Measurements from ENCODE around the gene FLAD1. TPM values are rescaled to one million over a fixed set of nuclear protein-coding genes. Genes with fewer than 3 reads are reported as not detected.

Gene FLAD1
- total RNA-seq, 1 experiment from 2014 or later: 88.3 TPM

GRCh38 chr1:154957091-154957657 lies 26.0 kb upstream of the FLAD1 start (continued):
- TF ChIP-seq IRF1 (CRISPR knock-in tag; IDR thresholded peaks at IDR 0.05) (no peak), FOXP4 (CRISPR knock-in tag; IDR thresholded peaks at IDR 0.05) (no peak), ZNF416 (CRISPR knock-in tag; IDR thresholded peaks at IDR 0.05) (no peak), ZNF263 (CRISPR knock-in tag; IDR thresholded peaks at IDR 0.05; ENCODE audit: low read depth) (no peak), NR2C2 (CRISPR knock-in tag; IDR thresholded peaks at IDR 0.05) (no peak), RELA (CRISPR knock-in tag; IDR thresholded peaks at IDR 0.05; ENCODE audit: borderline replicate concordance) (no peak), CBFB (CRISPR knock-in tag; IDR thresholded peaks at IDR 0.05; ENCODE audit: low read depth) (no peak), ARID4B (CRISPR knock-in tag; IDR thresholded peaks at IDR 0.05; ENCODE audit: borderline replicate concordance) (no peak), ZNF232 (CRISPR knock-in tag; IDR thresholded peaks at IDR 0.05) (no peak), HMGA2 (CRISPR knock-in tag; IDR thresholded peaks at IDR 0.05) (no peak), MYBL2 (CRISPR knock-in tag; IDR thresholded peaks at IDR 0.05) (no peak), CREM (CRISPR knock-in tag; IDR thresholded peaks at IDR 0.05) (no peak), NFE2L1 (CRISPR knock-in tag; IDR thresholded peaks at IDR 0.05) (no peak)
- TF ChIP-seq, protein P1, sequence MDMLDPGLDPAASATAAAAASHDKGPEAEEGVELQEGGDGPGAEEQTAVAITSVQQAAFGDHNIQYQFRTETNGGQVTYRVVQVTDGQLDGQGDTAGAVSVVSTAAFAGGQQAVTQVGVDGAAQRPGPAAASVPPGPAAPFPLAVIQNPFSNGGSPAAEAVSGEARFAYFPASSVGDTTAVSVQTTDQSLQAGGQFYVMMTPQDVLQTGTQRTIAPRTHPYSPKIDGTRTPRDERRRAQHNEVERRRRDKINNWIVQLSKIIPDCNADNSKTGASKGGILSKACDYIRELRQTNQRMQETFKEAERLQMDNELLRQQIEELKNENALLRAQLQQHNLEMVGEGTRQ (CRISPR knock-in tag; IDR thresholded peaks at IDR 0.05): no peak
- TF ChIP-seq, protein P2, sequence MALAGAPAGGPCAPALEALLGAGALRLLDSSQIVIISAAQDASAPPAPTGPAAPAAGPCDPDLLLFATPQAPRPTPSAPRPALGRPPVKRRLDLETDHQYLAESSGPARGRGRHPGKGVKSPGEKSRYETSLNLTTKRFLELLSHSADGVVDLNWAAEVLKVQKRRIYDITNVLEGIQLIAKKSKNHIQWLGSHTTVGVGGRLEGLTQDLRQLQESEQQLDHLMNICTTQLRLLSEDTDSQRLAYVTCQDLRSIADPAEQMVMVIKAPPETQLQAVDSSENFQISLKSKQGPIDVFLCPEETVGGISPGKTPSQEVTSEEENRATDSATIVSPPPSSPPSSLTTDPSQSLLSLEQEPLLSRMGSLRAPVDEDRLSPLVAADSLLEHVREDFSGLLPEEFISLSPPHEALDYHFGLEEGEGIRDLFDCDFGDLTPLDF (CRISPR knock-in tag; IDR thresholded peaks at IDR 0.05): no peak

- DNase-seq (ENCODE audit: low spot score) (no peak), ATAC-seq (no peak)
- peaks cover 15% of the 10 kb centered on the region for H3K36me3 Mint-ChIP-seq
- H3K27me3 Mint-ChIP-seq (ENCODE audit: low read depth): no peaks in the 10 kb centered on the region
- ChIA-PET POLR2A (interaction anchor here (4.6 kb wide), 1 partner anchor 14 kb away, joined by 66 read pairs; the partner anchor contains the start of genes CKS1B and SHC1), CTCF (interaction anchor here (1.2 kb wide), 1 partner anchor 60 kb away, joined by 3 read pairs; no protein-coding TSS in a partner anchor)
- no peak overlapping the region for H3K4me3 Mint-ChIP-seq
- no peaks in the 10 kb centered on the region for H3K9me3 Mint-ChIP-seq
- H3K27ac Mint-ChIP-seq: no peak overlapping the region
- peaks cover 60% of the 10 kb centered on the region for H3K4me1 Mint-ChIP-seq
- no peak for TF ChIP-seq NR1H2 (CRISPR knock-in tag; IDR thresholded peaks at IDR 0.05)
- TF ChIP-seq ZNF263 (CRISPR knock-in tag; IDR thresholded peaks at IDR 0.05; ENCODE audit: low read depth): no peak
- TF ChIP-seq, protein P3, sequence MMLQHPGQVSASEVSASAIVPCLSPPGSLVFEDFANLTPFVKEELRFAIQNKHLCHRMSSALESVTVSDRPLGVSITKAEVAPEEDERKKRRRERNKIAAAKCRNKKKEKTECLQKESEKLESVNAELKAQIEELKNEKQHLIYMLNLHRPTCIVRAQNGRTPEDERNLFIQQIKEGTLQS (CRISPR knock-in tag; conservative IDR thresholded peaks at IDR 0.05): no peak
- TF ChIP-seq ZNF532 (CRISPR knock-in tag; IDR thresholded peaks at IDR 0.05; ENCODE audit: borderline replicate concordance): no peak
- TF ChIP-seq ZBTB21 (CRISPR knock-in tag; IDR thresholded peaks at IDR 0.05; ENCODE audit: borderline replicate concordance): no peak
- TF ChIP-seq GABPB1 (CRISPR knock-in tag; IDR thresholded peaks at IDR 0.05): no peak
- no peak for TF ChIP-seq CBFB (CRISPR knock-in tag; IDR thresholded peaks at IDR 0.05; ENCODE audit: low read depth)
- TF ChIP-seq NFYB (CRISPR knock-in tag; conservative IDR thresholded peaks at IDR 0.05; ENCODE audit: low read depth): no peak
These were observed 25.1 kb upstream of the FLAD1 start for GRCh38 chr1:154958036-154958435.
